HG03342 (cell line): ENCODE measurements around the gene ZBTB17.

Experiments used
- ATAC-seq: cut with Tn5 transposase; IDR thresholded peaks from one replicate; pipeline ENCODE4 v1.9.1; 2021; ENCODE audit warnings: mild to moderate bottlenecking, moderate library complexity; ENCODE audit not compliant: unreplicated experiment

ZBTB17 gene

GRCh38 chr1:15949453-15950245, 26.3 kb downstream of the ZBTB17 start:
- ATAC-seq: peak; percentile 75

- ATAC-seq: peak; percentile 12
These were observed 27.1 kb downstream of the ZBTB17 start for GRCh38 chr1:15948595-15949452.

- no peak for ATAC-seq
These were observed 27.8 kb downstream of the ZBTB17 start for GRCh38 chr1:15948091-15948591.

- no peak for ATAC-seq
These were observed 28.4 kb downstream of the ZBTB17 start for GRCh38 chr1:15947382-15948090.

- no peak for ATAC-seq
These were observed 29.1 kb downstream of the ZBTB17 start for GRCh38 chr1:15946571-15947381.

- no peak for ATAC-seq
These were observed 30.0 kb downstream of the ZBTB17 start for GRCh38 chr1:15945832-15946448.

GRCh38 chr1:15945011-15945831, 30.7 kb downstream of the ZBTB17 start:
- ATAC-seq: no peak

- ATAC-seq: no peak
These were observed 31.4 kb downstream of the ZBTB17 start for GRCh38 chr1:15944308-15945010.

- no peak for ATAC-seq
These were observed 32.0 kb downstream of the ZBTB17 start for GRCh38 chr1:15943992-15944307.

- no peak for ATAC-seq
These were observed 32.4 kb downstream of the ZBTB17 start for GRCh38 chr1:15943328-15943991.

GRCh38 chr1:15942661-15943327, 33.1 kb downstream of the ZBTB17 start:
- no peak for ATAC-seq

GRCh38 chr1:15941899-15942660, 33.8 kb downstream of the ZBTB17 start:
- ATAC-seq: no peak

- ATAC-seq: no peak
These were observed 34.7 kb downstream of the ZBTB17 start for GRCh38 chr1:15941044-15941840.

- no peak for ATAC-seq
These were observed 35.5 kb downstream of the ZBTB17 start for GRCh38 chr1:15940110-15941043.
